WERI-Rb-1 (cell line): ENCODE data around the gene RNU7-1.
A peak's percentile ranks its signal among the peaks of the same experiment; 100 is the strongest.
"Not testable (repeated sequence)": the region's sequence is repeated elsewhere in the genome, so short reads cannot be mapped to it uniquely, and the experiment has no call there.

Experiments used
- DNase-seq: peaks from one replicate; pipeline ENCODE4 v3.0.0-alpha.2; 2020
- H3K27ac ChIP-seq: fragments of 250-450 bp; sonication (Bioruptor Pico); 2 replicates; pipeline ENCODE4 v1.5.1; 2020; ENCODE audit warnings: mild to moderate bottlenecking, moderate library complexity
- H3K27me3 ChIP-seq: fragments of 250-450 bp; sonication (Bioruptor Pico); 2 replicates; pipeline ENCODE4 v1.5.1; 2021; ENCODE audit warnings: mild to moderate bottlenecking, low read depth, moderate library complexity; ENCODE audit not compliant: insufficient read depth, severe bottlenecking
- H3K36me3 ChIP-seq: fragments of 250-450 bp; sonication (Bioruptor Pico); 2 replicates; pipeline ENCODE4 v1.5.1; 2020; ENCODE audit warnings: mild to moderate bottlenecking, moderate library complexity
- H3K4me3 ChIP-seq: 2 replicates; pipeline ENCODE4 v1.5.1; 2011; ENCODE audit warnings: low read depth, mild to moderate bottlenecking, control low read depth, low read length
- H3K9me3 ChIP-seq: fragments of 250-450 bp; sonication (Bioruptor Pico); 2 replicates; pipeline ENCODE4 v1.5.1; 2021; ENCODE audit warnings: mild to moderate bottlenecking, moderate library complexity; ENCODE audit not compliant: severe bottlenecking
- TF ChIP-seq, protein P1 (sequence below): IDR thresholded peaks from 2 replicates; pipeline ENCODE4 v1.5.1; 2011; ENCODE audit warnings: low read depth, mild to moderate bottlenecking, control low read depth, inconsistent platforms, low read length

The RNU7-1 gene

DNA sequence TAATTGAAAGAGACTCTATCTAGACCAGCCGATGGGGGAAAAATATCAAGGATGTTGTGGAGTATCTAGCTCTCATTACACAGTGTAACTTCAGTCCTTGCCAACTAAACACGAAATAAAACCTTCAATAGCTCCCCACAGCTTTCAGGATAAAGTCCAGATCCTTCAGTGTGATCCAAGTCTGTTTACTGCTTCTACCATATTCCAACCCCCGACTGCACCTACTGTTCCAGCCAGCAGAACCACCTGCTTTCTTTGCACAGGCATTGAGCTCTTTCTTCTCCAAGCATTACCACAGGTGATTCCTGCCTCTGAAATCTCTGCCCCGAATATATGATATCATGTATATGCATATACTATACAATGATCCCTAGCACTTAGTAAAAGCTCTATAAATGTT, 41.2 kb upstream of the RNU7-1 start:
- H3K27ac ChIP-seq, result peak overlapping the region; percentile 65
- TF ChIP-seq, protein P1, sequence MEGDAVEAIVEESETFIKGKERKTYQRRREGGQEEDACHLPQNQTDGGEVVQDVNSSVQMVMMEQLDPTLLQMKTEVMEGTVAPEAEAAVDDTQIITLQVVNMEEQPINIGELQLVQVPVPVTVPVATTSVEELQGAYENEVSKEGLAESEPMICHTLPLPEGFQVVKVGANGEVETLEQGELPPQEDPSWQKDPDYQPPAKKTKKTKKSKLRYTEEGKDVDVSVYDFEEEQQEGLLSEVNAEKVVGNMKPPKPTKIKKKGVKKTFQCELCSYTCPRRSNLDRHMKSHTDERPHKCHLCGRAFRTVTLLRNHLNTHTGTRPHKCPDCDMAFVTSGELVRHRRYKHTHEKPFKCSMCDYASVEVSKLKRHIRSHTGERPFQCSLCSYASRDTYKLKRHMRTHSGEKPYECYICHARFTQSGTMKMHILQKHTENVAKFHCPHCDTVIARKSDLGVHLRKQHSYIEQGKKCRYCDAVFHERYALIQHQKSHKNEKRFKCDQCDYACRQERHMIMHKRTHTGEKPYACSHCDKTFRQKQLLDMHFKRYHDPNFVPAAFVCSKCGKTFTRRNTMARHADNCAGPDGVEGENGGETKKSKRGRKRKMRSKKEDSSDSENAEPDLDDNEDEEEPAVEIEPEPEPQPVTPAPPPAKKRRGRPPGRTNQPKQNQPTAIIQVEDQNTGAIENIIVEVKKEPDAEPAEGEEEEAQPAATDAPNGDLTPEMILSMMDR, result no peak
- no peaks in the 10 kb centered on the region for H3K36me3 ChIP-seq
- no peaks in the 10 kb centered on the region for H3K27me3 ChIP-seq
- H3K4me3 ChIP-seq, result no peak overlapping the region
- DNase-seq, result peak; percentile 42
- H3K9me3 ChIP-seq, result no peaks in the 10 kb centered on the region

- Histone ChIP-seq H3K27me3 (no peaks in the 10 kb centered on the region), H3K36me3 (no peaks in the 10 kb centered on the region), H3K4me3 (peak overlapping the region; percentile 79), H3K9me3 (no peaks in the 10 kb centered on the region), H3K27ac (peak overlapping the region; percentile 77)
- no peak for DNase-seq
- TF ChIP-seq, protein P1, result no peak
Measured at GRCh38 chr12:6903722-6904121, 39.9 kb upstream of the RNU7-1 start.

- H3K9me3 ChIP-seq, result no peaks in the 10 kb centered on the region
- TF ChIP-seq, protein P1, result no peak
- no peaks in the 10 kb centered on the region for H3K36me3 ChIP-seq
- H3K4me3 ChIP-seq, result peak within 1 kb of the TSS; percentile 79
- H3K27ac ChIP-seq, result peak within 1 kb of the TSS; percentile 77
- peak; percentile 97 for DNase-seq
- no peaks in the 10 kb centered on the region for H3K27me3 ChIP-seq
Measured at GRCh38 chr12:6904280-6905276, 39.0 kb upstream of the RNU7-1 start, which contains the start of gene LRRC23. LRRC23 (plus strand) TSS chr12:6904822; CDS start chr12:6905634, 812 bp downstream.

DNA sequence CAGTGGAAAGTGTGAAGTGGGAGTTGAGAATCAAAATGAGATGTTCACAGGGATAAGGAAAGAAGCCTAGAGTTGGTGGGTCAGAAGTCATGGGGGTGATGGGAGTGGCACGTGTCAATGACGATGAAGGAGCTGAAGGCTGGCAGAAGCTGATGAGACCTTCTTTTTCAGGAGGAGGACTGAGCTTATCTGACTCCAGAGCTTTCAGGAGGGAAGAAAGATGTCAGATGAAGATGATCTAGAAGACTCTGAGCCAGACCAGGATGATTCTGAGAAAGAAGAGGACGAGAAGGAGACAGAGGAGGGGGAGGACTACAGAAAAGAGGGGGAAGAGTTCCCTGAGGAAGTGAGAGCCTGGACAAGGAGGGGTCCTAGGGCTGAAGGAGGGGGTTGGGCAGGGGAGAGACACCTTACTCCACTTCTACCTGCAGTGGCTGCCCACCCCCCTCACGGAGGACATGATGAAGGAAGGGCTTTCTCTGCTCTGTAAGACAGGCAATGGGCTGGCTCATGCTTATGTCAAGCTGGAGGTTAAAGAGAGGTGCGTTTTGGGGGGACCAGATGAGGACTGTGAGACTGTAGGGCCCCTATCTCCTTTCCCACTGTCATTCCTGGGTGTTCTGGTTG, 38.1 kb upstream of the RNU7-1 start:
- H3K36me3 ChIP-seq, result no peaks in the 10 kb centered on the region
- TF ChIP-seq, protein P1, result no peak
- no peaks in the 10 kb centered on the region for H3K27me3 ChIP-seq
- DNase-seq, result no peak
- H3K27ac ChIP-seq, result no peak overlapping the region
- H3K4me3 ChIP-seq, result peak overlapping the region; percentile 79
- H3K9me3 ChIP-seq, result no peaks in the 10 kb centered on the region

GRCh38 chr12:6908141-6908540, 35.5 kb upstream of the RNU7-1 start:
- not testable (repeated sequence) for H3K36me3 ChIP-seq, H3K27ac ChIP-seq, DNase-seq

More at GRCh38 chr12:6908141-6908540, 35.5 kb upstream of the RNU7-1 start:
- not testable (repeated sequence) for H3K27me3 ChIP-seq, H3K9me3 ChIP-seq, H3K4me3 ChIP-seq
